NCI-H2196 (cell line): ENCODE data around the gene TMEM170B.

Experiments
- DNase-seq: peaks from one replicate; lab custom pipeline; 2025; ENCODE audit not compliant: unreplicated experiment; lab: John Stamatoyannopoulos, UW

Gene TMEM170B

DNA sequence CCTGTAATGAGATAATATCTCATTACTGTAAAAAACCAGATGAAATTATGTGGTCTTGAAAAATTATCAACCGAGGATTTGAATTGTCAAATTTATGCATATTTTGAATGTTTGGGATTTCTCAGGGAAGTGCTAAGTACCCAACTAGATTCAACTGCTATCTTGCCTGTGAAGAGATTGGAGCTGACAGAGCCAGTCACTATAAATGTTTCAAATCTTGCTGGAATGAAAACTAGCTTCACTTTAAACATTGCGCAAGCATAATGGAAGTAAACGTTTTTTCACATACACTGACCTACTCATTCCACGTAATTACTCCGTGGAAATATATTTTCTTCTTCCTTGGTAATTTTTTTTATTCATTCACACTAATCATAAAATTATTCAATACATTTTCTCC is 46.7 kb downstream of the TMEM170B start:
- no peak for DNase-seq

- DNase-seq = peak; percentile 35
Observed at GRCh38 chr6:11585426-11586016, 48.0 kb downstream of the TMEM170B start.

GRCh38 chr6:11586117-11586516 is 48.6 kb downstream of the TMEM170B start:
- no peak for DNase-seq

DNA sequence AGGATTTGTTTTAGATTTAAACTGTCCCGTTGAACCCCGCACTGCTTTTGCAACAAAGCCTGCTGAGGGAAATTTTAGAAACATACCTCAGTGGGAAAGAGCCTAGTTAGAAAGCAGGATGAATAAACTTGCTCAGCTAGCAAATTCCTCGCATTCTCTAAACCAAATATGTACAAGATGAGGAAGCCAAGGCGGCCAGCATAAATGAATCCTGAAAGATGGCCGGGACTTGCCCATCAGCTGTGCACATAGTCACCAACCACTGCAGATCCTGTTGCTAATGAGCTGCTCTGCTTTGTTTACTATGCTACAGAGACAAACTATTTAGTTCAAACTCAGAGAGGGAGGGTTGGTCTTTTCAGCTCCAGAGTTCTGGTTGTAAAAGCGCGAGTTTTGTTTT is 49.0 kb downstream of the TMEM170B start:
- DNase-seq = no peak

DNA sequence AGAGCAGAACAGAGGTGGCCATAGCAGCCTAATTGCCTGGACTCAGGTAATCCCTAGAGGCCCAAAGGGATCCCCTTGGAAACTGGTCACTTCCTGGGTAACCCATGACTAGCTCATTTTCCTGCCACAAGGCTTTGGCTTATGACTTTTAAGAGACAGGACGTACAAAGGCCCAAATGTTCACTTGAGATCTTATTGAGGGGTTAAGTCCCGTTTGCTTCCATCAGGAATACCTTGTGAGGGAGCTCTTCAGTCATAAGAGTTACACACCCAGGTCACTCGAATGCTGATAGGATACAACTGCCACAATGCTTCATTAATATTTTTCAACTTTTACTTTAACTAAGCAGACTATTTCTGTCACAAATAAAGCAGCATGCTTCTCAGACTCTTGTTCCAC is 51.7 kb downstream of the TMEM170B start:
- no peak for DNase-seq

GRCh38 chr6:11592294-11592906 is 54.9 kb downstream of the TMEM170B start:
- no peak for DNase-seq

DNA sequence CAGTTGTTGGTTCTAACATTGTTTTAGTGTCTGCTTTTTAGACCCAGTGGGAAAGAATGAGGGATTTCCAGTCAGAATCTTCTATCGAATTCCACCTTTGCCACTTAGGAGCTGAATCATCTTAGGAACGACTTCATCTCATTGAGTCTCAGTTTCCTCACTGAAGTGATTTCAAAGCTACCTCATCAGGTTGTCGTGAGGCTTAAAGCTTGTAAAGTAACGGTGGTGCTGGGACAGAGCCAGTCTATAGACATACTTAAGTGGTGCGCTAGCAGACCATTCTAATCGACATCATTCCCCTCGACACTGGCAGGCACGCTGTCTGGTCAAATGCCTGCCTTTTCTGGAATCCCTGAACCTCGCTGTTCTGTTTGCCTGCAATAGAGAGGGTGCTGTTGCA is 55.5 kb downstream of the TMEM170B start:
- no peak for DNase-seq

DNA sequence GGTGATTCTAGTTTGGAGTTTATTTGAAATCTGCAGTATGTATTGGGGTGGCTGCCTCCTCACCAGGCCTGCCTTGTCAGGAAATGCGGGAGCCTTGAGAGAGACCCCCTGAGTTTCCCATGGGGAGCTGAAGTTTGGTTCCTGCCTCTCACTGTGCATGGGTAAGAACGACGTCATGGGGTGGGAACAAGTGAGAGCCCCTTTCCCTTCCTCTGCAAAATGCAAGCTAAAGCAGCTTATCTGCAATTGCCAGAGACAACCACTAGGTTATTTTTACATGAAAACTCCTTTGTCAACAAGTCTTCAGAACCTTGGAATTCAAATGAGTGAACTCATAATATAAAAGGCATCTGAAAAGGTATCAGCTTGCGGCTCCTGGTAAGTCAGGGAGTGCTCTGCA is 58.4 kb downstream of the TMEM170B start:
- DNase-seq = no peak

DNA sequence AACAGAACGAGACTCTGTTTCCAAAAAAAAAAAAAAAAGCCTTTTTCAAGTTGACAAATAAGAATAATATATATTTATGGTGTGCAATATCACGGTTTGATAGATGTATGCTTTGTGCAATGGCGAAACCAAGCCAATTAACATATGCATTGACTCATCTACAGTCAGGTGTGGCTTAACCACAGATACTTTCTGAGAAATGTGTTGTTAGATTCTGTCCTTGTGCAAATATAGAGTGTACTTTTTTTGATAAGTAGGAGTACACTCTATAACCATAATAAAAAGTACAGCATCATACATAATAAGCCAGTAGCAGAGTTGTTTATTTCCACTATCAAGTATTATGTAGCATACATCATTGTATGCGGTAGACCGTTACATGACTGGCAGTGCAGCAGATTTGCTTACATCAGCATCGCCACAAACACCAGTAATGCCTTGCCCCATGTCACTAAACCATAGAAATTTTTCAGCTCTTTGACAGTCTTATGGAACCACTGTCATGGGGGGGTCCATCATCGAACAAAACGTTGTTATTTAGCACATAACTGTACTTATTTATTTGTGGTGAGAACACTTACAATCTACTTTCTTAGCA is 59.2 kb downstream of the TMEM170B start:
- no peak for DNase-seq

DNA sequence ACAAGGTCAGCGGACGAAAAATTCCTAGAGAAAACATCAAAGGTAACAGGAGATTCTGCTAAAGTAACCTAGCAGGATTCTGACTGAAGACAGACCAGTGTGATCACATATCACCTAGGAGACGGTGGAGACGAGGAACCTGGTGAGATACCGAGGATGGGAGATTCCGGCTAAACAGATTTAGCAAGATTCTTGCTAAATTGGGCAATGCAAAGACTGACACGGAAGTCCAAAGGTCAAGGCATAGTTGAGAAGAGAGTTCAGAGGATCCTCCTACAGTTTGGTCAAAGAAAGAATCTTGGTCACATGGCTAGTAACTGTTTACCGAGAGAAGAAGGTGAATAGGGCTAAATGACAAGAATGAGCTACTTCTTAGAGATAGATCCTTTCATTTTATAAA is 61.1 kb downstream of the TMEM170B start:
- no peak for DNase-seq

DNA sequence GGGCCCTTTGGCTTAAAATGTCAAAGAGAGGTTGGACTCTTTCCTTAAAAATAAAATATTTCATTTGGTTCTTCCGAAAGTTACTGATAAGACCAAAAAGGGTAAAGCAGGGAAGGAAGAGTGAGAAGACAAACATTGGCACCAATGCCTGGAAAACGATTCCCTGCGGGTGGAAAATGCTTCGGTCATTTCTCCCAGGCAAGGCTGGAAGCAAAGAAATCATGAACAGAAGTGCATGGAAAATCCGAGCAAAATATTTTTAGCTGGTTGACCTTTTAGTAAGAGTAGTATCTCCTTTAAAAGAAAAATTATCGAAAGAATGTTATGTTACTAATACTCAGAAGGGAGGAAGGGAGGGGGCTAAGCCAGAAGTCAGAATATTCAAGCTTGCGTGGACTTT is 62.7 kb downstream of the TMEM170B start:
- no peak for DNase-seq

DNA sequence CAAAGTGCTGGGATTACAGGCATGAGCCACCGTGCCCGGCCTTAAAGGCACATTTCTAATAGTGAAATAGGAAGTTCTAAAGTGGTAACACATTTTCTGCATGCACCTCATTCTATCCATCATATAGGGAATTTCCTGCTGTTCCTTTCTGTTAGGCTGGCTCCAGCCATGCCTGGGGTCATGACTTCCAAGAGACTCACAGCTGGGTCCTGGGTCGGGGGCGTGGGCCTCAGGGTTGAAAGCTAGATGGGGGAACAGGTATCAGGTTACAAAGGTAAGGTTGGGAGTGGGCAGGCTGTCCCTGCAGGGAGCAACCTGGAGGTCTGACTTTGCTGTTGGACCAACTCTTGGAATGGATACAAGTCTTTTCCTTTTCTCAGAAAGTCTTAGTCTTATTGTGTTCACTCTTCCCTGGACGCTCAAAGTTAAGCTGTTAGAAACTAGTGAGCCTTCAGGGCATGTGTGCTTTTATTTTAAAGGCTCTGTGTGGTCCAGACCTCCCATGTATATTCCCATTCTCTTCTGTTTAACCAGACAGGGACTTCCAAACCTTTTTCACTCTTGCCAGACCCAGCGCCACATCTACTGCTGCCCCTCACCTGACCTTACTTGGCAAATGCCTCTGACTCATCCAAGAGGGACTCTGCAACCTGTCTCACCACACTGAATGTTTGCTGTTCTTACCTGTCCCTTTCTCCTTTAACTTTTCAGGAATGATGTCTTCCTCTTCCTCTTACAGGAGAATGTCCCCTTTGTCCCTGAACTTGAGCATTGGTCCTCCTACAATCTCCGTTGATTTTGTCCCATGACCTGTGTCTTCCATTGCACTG is 64.4 kb downstream of the TMEM170B start:
- DNase-seq = no peak

DNA sequence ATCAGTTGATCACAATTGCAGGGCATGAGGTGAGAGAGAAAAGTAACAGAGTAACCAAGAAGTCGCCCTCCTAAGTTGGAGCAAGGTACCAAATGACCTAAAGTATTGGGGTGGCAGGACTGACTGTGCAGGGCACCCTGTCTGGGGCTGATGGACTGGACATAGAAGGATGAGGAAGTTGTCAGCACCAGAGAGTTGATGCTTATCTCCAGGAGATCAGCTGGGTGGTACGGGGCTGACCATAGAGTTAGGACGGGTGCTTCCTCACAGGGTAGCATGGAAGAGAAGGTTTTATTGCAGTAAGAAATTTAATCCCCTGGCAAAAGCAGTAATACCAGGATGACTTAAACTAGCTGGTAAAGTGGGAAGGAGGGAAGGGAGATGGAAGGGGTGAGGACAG is 66.7 kb downstream of the TMEM170B start:
- no peak for DNase-seq

DNA sequence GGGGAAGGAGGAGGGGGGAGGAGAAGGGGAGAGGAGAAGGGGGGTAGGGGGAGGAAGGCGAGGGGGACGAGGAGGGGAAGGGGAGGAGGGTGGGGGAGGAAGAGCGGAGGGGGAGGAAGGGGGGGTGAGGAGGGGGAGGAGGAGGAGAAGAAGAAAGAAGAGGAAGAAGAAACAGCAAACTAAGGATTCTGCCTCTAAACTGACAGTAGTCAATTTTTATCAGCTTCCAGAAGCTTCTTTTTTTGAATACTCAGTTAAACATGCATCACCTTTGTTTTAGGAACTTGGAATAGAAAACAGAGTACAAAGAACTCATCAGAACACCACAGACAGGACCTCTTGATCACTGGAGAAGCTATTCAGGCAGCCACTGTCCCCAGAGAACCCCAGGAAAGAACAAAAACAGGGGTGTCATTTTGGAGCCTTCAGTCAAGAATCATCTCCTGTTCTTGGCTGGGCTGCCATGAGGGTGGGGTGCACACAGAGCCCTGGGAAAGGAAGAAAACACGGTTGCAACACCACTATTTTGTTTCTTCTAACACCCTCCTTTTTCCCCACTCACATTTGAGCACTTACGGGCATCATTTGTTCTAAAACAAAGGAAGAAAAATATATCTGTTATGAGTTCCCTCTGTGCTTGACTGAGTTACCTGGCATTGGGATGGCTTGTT is 67.4 kb downstream of the TMEM170B start:
- no peak for DNase-seq

DNA sequence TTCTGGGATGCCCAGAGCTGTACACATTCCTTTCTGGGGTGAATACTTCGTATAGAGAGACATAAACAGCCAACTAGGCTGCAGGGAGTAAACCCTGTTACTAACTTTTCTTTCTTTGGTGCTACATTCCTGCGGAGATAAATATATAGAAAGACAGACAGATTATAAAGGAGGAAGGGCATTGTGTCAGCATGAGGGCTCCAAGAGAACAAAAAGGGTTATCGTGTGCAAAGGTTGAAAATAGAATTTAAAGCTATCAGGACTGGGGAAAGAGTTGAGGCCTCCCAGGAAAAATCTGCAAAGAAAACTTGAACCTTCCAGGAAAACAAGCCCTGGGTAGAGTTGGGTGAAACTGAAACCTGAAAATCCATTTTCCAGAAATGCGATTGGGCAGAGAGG is 68.0 kb downstream of the TMEM170B start:
- no peak for DNase-seq

DNA sequence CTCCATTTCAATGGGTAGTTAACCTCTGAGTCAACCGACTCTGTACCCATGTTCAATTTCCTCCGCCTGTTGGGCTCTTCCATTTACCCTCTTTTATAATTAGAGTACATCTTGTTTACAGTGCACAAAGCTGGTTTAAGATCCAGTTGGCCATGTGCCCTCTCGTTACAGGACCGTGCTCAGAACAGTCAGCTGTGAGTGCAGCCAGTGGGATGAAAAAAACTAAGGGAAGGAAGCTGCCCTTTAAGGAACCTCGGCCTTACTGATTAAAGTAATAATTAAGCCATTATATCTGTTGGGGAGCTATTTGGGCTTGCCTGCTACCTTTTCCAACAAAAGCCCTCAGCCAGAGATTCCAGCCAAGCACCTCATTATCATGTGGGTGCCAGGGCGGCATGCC is 68.8 kb downstream of the TMEM170B start:
- no peak for DNase-seq

DNA sequence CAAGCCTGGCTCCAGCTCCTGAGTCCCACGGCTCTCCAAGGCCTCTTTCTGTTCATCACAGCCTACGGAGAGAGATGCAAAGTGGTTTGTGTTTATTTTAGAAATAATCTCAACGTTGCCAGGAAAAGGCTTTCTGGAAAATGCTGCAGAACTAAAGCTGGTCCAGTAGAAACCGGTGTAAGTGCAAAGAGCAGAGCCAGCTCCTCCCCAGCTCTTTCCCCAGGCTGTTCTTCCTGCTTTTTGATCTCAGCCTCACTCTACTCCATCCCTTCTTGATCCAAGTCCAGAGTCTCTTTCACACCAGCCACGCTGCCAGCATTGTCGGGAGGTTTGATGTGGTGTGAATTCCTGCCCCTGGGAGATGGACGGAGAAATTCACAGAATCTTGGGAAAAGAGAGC is 69.8 kb downstream of the TMEM170B start:
- no peak for DNase-seq

- no peak for DNase-seq
Observed at GRCh38 chr6:11608600-11609323, 71.2 kb downstream of the TMEM170B start.

DNA sequence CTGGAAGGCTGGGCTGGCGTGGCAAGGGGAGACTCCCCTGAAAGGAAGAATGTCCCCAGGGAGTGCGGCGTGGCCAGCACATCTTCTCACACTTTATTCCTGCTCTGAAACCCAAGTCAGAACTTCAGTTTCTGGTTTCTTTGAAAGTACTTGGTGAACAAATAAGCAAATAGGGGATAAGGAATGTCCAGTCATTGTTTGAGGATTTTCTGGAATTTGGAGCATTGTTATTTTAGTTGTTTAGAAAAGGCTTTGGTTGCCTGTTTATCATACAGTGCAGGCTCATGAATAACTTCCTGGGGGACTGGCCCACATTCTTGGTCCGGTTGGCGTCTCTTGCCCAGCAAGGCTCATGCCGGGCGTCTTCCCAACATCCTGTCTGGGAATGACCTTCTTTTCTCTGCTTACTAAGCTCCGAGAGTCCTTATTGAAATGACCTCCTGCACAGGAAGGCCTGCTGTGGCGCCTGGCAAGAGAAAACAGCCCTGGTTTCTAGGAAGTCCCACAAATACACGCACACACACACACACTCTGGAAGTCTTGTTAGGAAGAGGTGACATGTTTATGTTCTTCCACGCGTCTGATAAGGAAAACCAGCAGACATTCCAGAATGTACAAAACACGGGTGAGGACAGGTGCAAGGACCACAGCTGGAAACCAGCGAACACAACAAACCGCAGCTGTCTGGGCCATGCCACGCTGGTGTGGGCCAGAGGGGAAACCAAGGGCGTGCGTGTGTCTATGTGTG is 71.9 kb downstream of the TMEM170B start:
- DNase-seq = no peak

- no peak for DNase-seq
Observed at GRCh38 chr6:11613336-11613735, 75.8 kb downstream of the TMEM170B start.
